Bronchial epithelial cell (primary cell): ENCODE results near the gene GGACT. TPM values are rescaled to one million over a fixed set of nuclear protein-coding genes. Genes with fewer than 3 reads are reported as not detected.

Source experiments
- DNase-seq: peaks from one replicate; pipeline ENCODE4 v3.0.0-alpha.2; 2010; ENCODE audit warnings: low read depth
- FAIRE-seq: peaks from 2 replicates; lab custom pipeline; 2011; peaks lifted over from hg19 to GRCh38; lab: Jason Lieb, UNC
- H3K27me3 ChIP-seq: 2 replicates; pipeline ENCODE4 v1.5.1; 2011; ENCODE audit warnings: low read length; ENCODE audit not compliant: control insufficient read depth, insufficient read depth
- H3K36me3 ChIP-seq: 2 replicates; pipeline ENCODE4 v1.5.1; 2011; ENCODE audit warnings: low read length; ENCODE audit not compliant: control insufficient read depth, insufficient read depth
- H3K4me3 ChIP-seq: 2 replicates; pipeline ENCODE4 v1.5.1; 2011; ENCODE audit warnings: mild to moderate bottlenecking, low read depth, low read length, control low read depth
- CTCF ChIP-seq: IDR thresholded peaks from 2 replicates; pipeline ENCODE4 v1.5.1; 2011; ENCODE audit warnings: mild to moderate bottlenecking, moderate library complexity, low read length, control low read depth, inconsistent platforms; ENCODE audit not compliant: insufficient read depth, severe bottlenecking
- total RNA-seq: library from RNA; depleted of rRNA; stranded (reverse); fragments of >200 nt; gene quantifications from 2 replicates; pipeline ENCODE4 v1.2.1, GENCODE V29; 2014

Gene GGACT
- total RNA-seq, 1 donor from 2014 or later: 5.5 TPM

- Histone ChIP-seq H3K36me3 (no peaks in the 10 kb centered on the region), H3K27me3 (no peaks in the 10 kb centered on the region), H3K4me3 (no peak overlapping the region)
- DNase-seq: peak; percentile 59
- peak; percentile 77 for FAIRE-seq
- no peak for TF ChIP-seq CTCF
These were observed 22.0 kb downstream of the GGACT start for GRCh38 chr13:100566543-100566942.

DNA sequence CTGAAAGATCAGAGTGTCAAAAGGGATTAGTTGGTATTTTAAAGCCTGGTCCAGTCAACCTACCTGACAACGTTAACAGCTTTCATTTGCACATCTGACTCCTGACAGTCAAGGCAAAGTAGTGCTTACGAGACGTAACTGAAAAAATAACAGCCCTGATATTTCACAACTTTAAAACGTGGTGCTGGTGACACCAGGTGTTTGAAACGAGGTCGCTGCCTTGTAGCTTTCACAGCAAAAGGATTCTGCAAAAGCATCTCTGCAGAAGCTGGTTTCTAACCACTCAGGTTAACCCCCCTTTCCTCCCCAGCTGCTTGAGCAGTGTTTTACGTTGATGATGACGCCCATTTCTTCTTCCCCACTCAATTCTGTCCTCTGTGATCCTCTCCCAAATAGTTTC, 23.3 kb downstream of the GGACT start:
- H3K4me3 ChIP-seq: no peak overlapping the region
- TF ChIP-seq CTCF: no peak
- no peak for FAIRE-seq
- no peak for DNase-seq
- H3K36me3 ChIP-seq: no peaks in the 10 kb centered on the region
- no peaks in the 10 kb centered on the region for H3K27me3 ChIP-seq

DNA sequence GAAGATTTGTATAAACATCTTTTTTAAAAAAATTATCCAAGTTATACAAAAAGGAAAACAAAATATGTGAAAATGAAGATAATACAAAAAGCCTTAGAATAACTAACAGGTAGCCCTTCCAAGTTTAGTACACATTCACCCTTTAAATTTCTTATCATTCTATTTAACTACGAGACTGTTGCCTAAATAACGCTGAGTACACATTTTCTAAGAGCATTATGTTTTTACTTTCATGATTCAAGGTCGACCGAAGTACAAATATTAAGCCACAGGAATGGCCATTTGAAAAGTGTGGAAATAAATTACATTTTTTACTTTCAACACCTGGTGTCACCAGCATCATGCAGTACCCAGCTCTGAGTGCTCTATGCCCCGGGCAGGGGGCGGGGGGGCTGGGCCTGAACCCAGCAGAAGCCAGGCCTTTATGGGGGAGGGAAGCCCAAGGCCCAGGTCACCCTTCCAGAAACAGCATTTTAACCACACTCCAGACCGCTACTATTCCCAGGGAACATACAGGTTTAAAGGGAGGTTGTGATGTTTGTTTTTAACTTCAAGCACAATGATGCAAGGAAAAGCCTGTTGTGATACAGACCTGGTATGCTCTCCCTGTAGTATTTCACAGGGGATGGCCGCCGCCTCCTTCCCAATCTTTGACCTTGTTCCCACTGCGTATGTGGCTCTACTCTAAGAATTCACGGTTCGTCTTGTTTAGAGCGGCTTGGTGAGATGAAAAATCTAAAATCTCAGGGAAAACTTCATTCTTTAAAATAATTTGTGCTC, 24.0 kb downstream of the GGACT start:
- TF ChIP-seq CTCF: no peak
- FAIRE-seq (no peak), DNase-seq (no peak)
- Histone ChIP-seq H3K27me3 (no peaks in the 10 kb centered on the region), H3K4me3 (no peak overlapping the region), H3K36me3 (no peaks in the 10 kb centered on the region)

DNA sequence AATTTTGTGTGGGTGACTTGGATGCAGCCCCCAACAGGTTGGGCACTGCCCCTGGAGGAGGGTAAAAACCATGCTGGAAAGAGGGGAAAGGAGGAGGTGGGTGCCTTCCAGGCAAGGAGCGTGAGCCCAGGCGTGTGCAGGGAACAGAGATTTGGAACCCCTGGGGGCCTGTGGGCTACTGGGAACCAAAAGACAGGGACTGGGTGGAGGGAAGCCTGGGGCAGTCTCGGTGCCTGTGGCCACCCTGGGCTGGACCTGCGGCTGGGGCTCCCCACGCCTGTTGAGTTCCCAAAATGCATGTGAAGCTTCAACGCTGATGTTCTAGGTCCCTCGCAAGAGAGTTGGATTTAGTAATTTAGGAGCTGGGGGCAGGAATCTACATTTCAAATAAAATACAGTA, 24.8 kb downstream of the GGACT start:
- Histone ChIP-seq H3K27me3 (no peaks in the 10 kb centered on the region), H3K36me3 (no peaks in the 10 kb centered on the region), H3K4me3 (no peak overlapping the region)
- TF ChIP-seq CTCF: no peak
- FAIRE-seq (no peak), DNase-seq (no peak)

GRCh38 chr13:100561599-100562204, 26.9 kb downstream of the GGACT start:
- no peak for FAIRE-seq
- Histone ChIP-seq H3K36me3 (no peaks in the 10 kb centered on the region), H3K4me3 (no peak overlapping the region), H3K27me3 (no peaks in the 10 kb centered on the region)
- no peak for TF ChIP-seq CTCF
- no peak for DNase-seq

DNA sequence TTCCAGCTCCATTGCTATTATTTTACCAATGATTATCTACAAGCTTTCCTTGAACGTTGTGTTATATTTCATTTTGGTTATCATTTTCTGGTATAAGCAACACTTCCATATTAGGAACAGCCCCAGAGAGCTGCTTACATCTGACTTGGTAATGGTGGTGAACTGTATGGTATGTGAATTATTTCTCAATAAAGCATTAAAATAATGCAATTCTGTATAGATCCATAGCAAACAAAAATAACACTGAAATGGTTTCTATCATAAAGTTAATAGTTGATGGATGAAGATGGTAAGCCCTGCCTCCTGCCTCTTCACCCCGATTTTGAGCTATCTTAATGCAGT, 27.5 kb downstream of the GGACT start:
- Histone ChIP-seq H3K4me3 (no peak overlapping the region), H3K27me3 (no peaks in the 10 kb centered on the region), H3K36me3 (no peaks in the 10 kb centered on the region)
- TF ChIP-seq CTCF: no peak
- no peak for FAIRE-seq
- DNase-seq: no peak
